Activated naive CD4-positive, alpha-beta T cell treated with Interleukin-2 at 50 U/mL for 16 hours (primary cell): ENCODE results near the gene MAP4K1.
"Not testable (repeated sequence)": the region's sequence is repeated elsewhere in the genome, so short reads cannot be mapped to it uniquely, and the experiment has no call there.

Source experiments
- DNase-seq: peaks from one replicate; pipeline ENCODE4 v3.0.0-alpha.2; 2020

The MAP4K1 gene

GRCh38 chr19:38619361-38620174 lies 1.8 kb upstream of the MAP4K1 start:
- no peak for DNase-seq

GRCh38 chr19:38618590-38619360 lies 1.0 kb upstream of the MAP4K1 start, which contains the start of gene EIF3K:
Gene EIF3K, plus strand, starts transcription at chr19:38619188. Its CDS starts 81 bp downstream, at chr19:38619269.
- peak; percentile 97 for DNase-seq

GRCh38 chr19:38617283-38617763 lies 430 bp downstream of the MAP4K1 start:
- peak; percentile 26 for DNase-seq

- peak; percentile 20 for DNase-seq
Observed at GRCh38 chr19:38616265-38616664, 1.5 kb downstream of the MAP4K1 start.

- no peak for DNase-seq
Observed at GRCh38 chr19:38615007-38615581, 2.7 kb downstream of the MAP4K1 start.

GRCh38 chr19:38614289-38614688 lies 3.5 kb downstream of the MAP4K1 start:
- no peak for DNase-seq

- DNase-seq: no peak
Observed at GRCh38 chr19:38606131-38606530, 11.6 kb downstream of the MAP4K1 start.

GRCh38 chr19:38602856-38603255 lies 14.9 kb downstream of the MAP4K1 start:
- not testable (repeated sequence) for DNase-seq

- DNase-seq: no peak
Observed at GRCh38 chr19:38599722-38600121, 18.0 kb downstream of the MAP4K1 start.

- no peak for DNase-seq
Observed at GRCh38 chr19:38597075-38597474, 20.7 kb downstream of the MAP4K1 start.

GRCh38 chr19:38596057-38596981 lies 21.4 kb downstream of the MAP4K1 start:
- peak; percentile 24 for DNase-seq

GRCh38 chr19:38592940-38593339 lies 24.8 kb downstream of the MAP4K1 start:
- no peak for DNase-seq

- no peak for DNase-seq
Observed at GRCh38 chr19:38588041-38588440, 29.7 kb downstream of the MAP4K1 start.

- DNase-seq: no peak
Observed at GRCh38 chr19:38587562-38587961, 30.2 kb downstream of the MAP4K1 start.

GRCh38 chr19:38583985-38584305 lies 33.8 kb downstream of the MAP4K1 start:
- no peak for DNase-seq

- DNase-seq: no peak
Observed at GRCh38 chr19:38583219-38583984, 34.4 kb downstream of the MAP4K1 start.

GRCh38 chr19:38580080-38580479 lies 37.7 kb downstream of the MAP4K1 start:
- no peak for DNase-seq

- not testable (repeated sequence) for DNase-seq
Observed at GRCh38 chr19:38579304-38579703, 38.4 kb downstream of the MAP4K1 start.

GRCh38 chr19:38577826-38578225 lies 39.9 kb downstream of the MAP4K1 start:
- no peak for DNase-seq

GRCh38 chr19:38571682-38572081 lies 46.1 kb downstream of the MAP4K1 start:
- DNase-seq: no peak

GRCh38 chr19:38569368-38569983 lies 48.3 kb downstream of the MAP4K1 start:
- no peak for DNase-seq
